DOHH2 (cell line): ENCODE data around the gene HS3ST5.

Source experiments
- EZH2phosphoT487 ChIP-seq: fragments of 200-600 bp; sonication (generic); IDR thresholded peaks from 2 replicates; pipeline ENCODE4 v1.6.1; 2017; ENCODE audit warnings: borderline replicate concordance, mild to moderate bottlenecking, antibody characterized with exemption, low read length, moderate library complexity, mixed read lengths
- TF ChIP-seq, protein P1 (sequence below): fragments of 200-600 bp; sonication (generic); IDR thresholded peaks from one replicate; pipeline ENCODE4 v1.5.1; 2014; ENCODE audit warnings: antibody characterized with exemption, mild to moderate bottlenecking, low read depth, low read length; ENCODE audit not compliant: poor library complexity, severe bottlenecking

DNA sequence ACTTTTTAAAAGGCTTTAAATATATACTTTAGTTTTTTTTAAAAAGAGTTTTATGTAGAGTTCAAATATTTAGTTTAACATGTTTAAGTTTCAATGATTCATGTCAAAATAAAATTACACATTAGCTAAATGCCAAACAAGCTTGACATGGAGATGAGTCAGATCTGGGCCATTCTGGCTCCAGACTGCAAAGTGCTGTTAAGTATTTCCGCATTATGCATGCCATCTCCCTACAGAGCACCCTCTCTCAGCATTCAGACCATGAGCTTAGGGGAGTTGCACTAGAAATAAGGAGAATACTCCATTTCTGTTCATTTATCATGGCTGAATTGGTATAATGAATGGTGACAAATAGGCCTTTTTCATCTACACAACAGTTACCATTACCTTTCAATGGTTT lies 21.5 kb upstream of the HS3ST5 start:
- TF ChIP-seq, protein P1, sequence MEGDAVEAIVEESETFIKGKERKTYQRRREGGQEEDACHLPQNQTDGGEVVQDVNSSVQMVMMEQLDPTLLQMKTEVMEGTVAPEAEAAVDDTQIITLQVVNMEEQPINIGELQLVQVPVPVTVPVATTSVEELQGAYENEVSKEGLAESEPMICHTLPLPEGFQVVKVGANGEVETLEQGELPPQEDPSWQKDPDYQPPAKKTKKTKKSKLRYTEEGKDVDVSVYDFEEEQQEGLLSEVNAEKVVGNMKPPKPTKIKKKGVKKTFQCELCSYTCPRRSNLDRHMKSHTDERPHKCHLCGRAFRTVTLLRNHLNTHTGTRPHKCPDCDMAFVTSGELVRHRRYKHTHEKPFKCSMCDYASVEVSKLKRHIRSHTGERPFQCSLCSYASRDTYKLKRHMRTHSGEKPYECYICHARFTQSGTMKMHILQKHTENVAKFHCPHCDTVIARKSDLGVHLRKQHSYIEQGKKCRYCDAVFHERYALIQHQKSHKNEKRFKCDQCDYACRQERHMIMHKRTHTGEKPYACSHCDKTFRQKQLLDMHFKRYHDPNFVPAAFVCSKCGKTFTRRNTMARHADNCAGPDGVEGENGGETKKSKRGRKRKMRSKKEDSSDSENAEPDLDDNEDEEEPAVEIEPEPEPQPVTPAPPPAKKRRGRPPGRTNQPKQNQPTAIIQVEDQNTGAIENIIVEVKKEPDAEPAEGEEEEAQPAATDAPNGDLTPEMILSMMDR: no peak
- TF ChIP-seq EZH2phosphoT487: no peak
